Breast epithelium (tissue), 3 donors: Measurements from ENCODE around the gene AMZ1.

Experiments
- POLR2A ChIP-seq: fragments of 450-650 bp; IDR thresholded peaks from one replicate; pipeline ENCODE4 v1.6.1; 2016; ENCODE audit warnings: antibody characterized with exemption, mild to moderate bottlenecking, moderate library complexity
- TF ChIP-seq, protein P1 (sequence below), 3 donors: fragments of 450-650 bp; IDR thresholded peaks; one replicate each; pipeline ENCODE4 v1.5.1; 2016 to 2017; ENCODE audit warnings: antibody characterized with exemption in 3 of 3, mild to moderate bottlenecking in 3 of 3, moderate library complexity in 3 of 3

DNA sequence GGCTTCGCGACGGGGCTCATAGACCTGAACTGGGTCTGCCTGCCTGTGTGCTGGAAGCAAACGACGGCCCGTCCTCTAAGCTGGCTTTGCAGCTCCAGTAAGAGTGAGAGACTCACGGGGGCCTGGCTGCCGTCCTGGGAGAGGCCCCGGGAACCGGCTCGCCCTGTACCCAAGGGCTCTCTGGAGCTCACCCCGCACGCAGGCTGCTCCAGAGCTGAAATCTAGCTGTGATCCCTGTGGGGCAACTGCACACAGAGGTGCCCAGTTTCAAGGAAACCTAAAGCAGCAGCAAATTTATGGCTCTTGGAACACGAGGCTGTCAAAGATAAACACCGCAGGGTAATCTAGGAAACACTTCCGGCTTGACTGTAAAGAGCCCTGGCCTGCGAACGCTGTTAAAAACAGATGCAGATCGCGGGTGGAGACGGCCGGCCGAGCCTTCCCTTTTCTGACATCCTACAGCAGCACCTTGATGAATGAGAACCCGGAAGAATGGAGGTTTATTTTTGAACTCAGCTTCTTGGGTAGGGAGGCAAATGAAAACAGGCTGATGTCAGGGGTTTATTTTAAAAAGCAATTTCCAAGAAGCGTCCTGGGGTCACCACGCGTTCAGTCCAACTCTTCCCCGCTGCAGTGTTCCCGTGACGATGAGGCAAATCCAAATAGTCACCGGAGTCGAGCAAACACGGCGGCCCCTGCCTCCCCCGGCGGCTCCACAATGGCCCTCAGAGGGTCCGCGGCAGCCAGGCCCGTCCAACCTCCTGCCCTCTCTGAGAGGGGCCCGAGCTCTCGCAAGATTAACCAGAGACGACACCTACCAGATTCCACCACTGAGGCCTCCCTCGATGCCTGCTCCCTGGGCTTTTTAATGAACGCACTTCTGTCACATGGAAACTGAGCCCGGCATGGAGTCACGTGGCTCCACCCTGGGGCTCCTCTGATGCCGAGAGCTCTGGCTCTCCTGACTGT lies 29.6 kb downstream of the AMZ1 start:
- TF ChIP-seq, protein P1, sequence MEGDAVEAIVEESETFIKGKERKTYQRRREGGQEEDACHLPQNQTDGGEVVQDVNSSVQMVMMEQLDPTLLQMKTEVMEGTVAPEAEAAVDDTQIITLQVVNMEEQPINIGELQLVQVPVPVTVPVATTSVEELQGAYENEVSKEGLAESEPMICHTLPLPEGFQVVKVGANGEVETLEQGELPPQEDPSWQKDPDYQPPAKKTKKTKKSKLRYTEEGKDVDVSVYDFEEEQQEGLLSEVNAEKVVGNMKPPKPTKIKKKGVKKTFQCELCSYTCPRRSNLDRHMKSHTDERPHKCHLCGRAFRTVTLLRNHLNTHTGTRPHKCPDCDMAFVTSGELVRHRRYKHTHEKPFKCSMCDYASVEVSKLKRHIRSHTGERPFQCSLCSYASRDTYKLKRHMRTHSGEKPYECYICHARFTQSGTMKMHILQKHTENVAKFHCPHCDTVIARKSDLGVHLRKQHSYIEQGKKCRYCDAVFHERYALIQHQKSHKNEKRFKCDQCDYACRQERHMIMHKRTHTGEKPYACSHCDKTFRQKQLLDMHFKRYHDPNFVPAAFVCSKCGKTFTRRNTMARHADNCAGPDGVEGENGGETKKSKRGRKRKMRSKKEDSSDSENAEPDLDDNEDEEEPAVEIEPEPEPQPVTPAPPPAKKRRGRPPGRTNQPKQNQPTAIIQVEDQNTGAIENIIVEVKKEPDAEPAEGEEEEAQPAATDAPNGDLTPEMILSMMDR (IDR thresholded peaks at IDR 0.05) = no peak
- TF ChIP-seq POLR2A = no peak
